HG02759 (cell line): Measurements from ENCODE around the gene SPON2.
"Not testable (repeated sequence)": the region's sequence is repeated elsewhere in the genome, so short reads cannot be mapped to it uniquely, and the experiment has no call there.

Experiments
- ATAC-seq: cut with Tn5 transposase; IDR thresholded peaks from one replicate; pipeline ENCODE4 v1.9.1; 2021; ENCODE audit warnings: mild to moderate bottlenecking, moderate library complexity; ENCODE audit not compliant: unreplicated experiment

The SPON2 gene

GRCh38 chr4:1152290-1152689 is 20.1 kb downstream of the SPON2 start:
- no peak for ATAC-seq

GRCh38 chr4:1151541-1151940 is 20.8 kb downstream of the SPON2 start:
- ATAC-seq: no peak

DNA sequence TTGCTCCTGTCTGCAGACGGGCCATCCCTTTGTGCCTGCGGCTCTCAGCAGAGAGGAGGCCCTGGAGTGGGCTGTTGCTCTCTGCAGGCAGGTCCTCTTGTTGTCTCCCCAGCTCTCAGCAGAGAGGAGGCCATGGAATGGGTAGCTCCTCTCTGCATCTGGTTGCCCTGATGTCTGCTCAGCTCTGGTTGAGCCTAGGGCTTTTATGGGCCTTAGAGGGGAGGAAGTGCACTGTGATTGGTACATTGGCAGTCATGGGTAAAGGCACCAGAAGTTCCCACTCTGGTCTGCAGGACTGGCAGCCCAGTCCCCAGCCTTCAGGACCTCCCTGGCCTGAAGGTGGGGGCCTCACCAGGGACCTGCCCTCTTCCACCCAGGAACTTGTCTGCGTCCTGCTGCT is 21.5 kb downstream of the SPON2 start:
- no peak for ATAC-seq

- no peak for ATAC-seq
Observed at GRCh38 chr4:1139860-1140259, 32.5 kb downstream of the SPON2 start.

DNA sequence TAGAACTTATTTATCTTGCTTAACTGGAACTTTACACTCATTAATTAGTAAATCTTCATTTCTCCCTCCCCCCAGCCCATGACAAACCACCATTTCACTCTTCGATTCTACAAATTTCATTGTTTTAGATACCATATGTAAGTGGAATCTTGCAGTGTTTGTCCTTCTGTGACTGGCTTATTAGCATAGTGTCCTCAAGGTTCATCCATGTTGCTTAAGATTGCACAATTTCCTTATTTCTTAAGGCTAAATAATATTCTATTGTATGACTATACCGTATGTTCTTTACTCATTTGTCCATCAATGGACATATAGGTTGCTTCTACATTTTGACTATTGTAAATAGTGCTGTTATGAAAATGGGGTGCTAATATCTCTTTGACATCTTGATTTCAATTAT is 34.5 kb downstream of the SPON2 start:
- ATAC-seq: no peak

DNA sequence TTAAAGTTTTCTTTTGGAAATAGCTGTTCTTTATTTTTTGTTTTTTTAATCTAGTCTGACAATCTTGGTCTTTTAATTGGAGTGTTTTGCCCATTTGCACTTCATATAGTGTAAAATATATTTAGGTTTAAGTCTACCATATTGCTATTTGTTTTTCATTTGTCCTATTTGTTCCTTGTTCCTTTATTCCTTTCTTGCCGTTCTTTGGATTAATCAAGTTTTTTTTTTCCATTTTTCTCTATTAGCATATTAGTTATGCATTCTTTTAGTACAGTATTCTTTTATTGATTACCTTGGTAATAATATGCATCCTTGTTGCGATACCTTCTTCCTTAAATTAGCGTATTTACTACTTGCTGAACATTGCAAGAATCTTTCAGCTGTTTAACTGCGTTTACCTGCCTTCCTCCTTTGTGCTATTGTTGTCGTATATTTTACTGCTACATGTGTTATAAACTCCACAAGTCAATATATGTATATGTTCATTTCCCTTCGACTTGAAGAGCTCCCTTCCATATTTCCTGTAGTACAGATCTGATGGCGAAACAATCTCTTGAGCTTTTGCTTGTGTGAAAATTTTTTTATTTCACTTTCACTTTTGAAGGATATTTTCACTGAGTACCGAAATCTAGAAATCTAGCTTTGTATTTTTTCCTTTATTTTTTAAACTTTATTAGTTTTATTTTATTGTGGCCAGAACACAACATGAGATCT is 35.2 kb downstream of the SPON2 start:
- no peak for ATAC-seq

DNA sequence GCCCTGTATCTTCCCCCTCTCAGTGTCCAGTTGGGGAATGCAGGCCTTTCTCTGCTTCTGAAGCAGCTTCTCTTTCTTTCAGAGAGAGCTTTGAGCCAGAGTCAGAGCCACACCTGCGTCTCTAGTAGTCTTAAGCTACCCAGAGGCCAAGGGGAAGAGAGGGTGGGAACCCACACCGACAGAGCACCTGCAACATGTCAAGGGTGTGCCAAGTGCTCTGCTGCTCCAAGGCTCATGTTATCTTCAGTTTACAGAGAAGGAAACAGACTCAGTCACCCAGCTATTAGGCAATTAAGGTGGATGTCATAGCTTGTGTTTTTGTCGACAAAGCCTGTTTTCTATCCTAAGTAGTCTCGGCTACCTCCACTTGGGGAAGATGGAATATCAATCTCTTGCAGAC is 36.3 kb downstream of the SPON2 start:
- no peak for ATAC-seq

DNA sequence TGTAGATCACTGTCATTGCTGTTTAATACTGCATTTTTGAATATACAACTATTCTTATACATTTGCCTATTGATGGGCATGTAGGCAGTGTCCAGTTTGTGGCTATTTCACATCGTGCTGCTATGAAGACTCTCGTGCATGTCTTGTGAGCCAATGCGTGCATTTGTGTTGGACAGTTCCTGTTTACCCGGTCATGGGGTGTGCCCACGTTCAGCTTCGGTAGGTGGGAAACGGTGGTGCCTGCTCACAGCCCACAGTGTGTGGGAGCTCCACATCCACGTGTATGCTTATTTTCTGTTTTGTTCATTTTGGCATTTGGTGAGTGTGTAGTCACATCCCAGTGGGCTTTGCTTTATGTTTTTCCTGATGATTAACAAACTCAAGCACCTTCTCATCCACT is 39.4 kb downstream of the SPON2 start:
- ATAC-seq: no peak

DNA sequence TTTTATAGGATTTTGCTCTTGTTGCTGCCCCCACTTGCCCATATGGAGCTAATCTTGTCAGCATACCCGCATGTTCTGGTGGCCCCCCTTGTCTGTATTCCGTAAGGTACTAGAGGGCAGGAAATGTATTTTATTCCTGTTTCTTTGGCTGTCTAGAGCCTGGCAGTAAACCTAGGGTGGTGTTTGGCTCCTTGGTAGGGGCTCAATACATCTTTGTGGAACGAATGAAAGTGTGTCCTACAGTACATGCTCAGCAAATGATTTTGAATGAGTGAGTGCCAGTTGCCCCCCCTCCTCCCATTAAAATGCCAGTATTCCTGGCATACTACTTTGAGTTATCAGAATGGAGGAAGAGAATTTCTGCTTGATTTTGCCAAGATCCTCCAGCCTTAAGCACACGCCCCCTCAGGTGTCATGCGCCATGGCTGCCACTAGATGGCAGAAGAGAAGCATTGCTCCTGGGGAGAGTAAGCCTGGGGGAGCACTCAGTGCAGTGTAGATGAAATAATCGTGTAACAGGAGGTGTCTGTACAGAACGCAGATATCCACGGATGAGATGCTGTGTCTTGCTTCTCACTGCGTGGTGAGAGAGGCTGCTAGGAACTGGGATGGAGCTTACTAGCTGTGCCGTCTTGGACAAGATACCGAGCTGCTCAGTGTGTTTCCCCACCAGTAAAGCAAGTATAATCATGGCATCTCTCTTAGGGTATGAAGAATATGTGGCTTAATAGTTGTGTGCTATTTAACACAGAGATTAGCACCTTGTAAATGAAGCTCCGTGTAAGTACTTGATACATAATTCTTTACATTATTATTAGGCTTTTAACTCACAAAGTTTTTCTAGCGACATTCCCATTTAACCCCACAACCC is 41.8 kb downstream of the SPON2 start:
- peak; percentile 76 for ATAC-seq

DNA sequence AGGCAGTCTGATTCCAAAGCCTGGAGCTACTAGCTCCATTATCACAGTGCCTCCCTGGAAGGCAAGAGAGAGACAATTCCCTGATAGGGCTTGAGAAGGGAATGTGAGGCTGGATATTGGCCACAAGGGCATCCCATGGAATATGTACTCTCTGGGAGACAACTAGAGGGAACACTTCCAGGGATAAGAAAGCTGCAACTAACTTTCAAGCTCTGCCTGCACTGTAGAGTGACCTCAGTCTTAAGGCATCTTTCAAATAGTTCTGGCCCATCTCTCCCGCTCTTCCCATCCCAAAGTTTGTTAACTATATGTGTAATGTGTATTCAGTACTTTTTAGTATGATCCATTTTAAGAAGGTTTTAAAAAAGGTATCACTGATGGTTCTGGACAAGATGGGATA is 45.9 kb downstream of the SPON2 start:
- ATAC-seq: no peak

- not testable (repeated sequence) for ATAC-seq
Observed at GRCh38 chr4:1125466-1125865, 46.9 kb downstream of the SPON2 start.

- no peak for ATAC-seq
Observed at GRCh38 chr4:1124818-1125217, 47.6 kb downstream of the SPON2 start.

- ATAC-seq: no peak
Observed at GRCh38 chr4:1122505-1122904, 49.9 kb downstream of the SPON2 start.
